Measurements from ENCODE around the gene RASGRP1. TPM values are rescaled to one million over a fixed set of nuclear protein-coding genes. Genes with fewer than 3 reads are reported as not detected.

The RASGRP1 gene
- total RNA-seq, 1 experiment from 2014 or later: 0.85 TPM

DNA sequence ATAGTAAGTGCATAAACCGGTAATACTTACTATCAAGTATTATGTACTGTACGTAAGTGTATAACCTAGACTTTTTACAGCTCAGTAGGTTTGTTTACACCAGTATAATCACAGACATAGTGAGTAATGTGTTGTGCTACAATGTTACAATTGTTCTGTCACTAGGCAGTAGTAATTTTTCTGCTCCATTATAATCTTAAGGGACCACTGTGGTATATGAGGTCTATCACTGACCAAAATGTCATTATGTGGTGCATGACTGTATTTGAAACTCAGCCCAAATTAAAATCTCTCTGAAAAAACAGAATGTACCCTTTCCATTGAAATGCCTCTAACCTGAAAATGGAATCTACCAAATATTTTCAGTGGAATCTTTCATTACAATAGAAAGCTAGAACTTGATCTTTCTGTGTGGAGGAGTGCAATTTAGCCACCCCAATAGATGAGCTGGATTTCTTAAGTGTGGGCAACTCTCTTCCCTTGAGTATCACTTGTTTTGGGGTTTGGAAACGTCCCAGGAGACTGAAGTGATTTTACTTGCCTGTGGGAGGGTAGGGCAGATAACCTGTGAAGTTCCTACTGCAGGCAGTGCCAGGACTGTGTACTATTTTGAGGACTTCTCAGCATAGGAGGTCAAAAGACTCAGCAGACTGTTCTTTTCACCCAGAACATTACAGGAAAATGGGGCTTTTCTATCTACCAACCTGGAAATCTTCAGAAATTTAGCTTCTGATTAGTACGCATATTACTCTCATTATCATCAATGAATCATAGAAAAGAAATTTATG lies 59.7 kb downstream of the RASGRP1 start:
- no peaks in the 10 kb centered on the region for H3K79me2 ChIP-seq (ENCODE audit: insufficient read depth, low read length)
- no peak overlapping the region for H2AFZ ChIP-seq (ENCODE audit: low read length)
- H2BK15ac ChIP-seq (ENCODE audit: low read depth, low read length): no peak overlapping the region
- no peak overlapping the region for H3K18ac ChIP-seq (ENCODE audit: insufficient read length, low read depth, low read length)
- H3K4me1 ChIP-seq (ENCODE audit: insufficient read depth, low read length): peaks cover 2% of the 10 kb centered on the region; the same call in 1 of the 2 replicates
- no peak overlapping the region for H3K4me2 ChIP-seq (ENCODE audit: insufficient read depth, insufficient read length, low read length)
- no peak overlapping the region for H4K8ac ChIP-seq (replicated peaks; ENCODE audit: insufficient read length, low read depth, low read length)
- no peak for DNase-seq
- no peak overlapping the region for H3K14ac ChIP-seq (ENCODE audit: insufficient read depth, low read length)
- H4K20me1 ChIP-seq (ENCODE audit: control insufficient read depth, insufficient read depth, insufficient read length): no peaks in the 10 kb centered on the region
- H3K9ac ChIP-seq (ENCODE audit: extremely low read depth, insufficient read length, low read length): no peak overlapping the region
- no peaks in the 10 kb centered on the region for H3K27me3 ChIP-seq (ENCODE audit: insufficient read depth, low read length)
- H4K5ac ChIP-seq (ENCODE audit: insufficient read length, low read depth, low read length): no peak overlapping the region
- Mint-ChIP-seq H3K27ac (no peak overlapping the region), H3K36me3 (ENCODE audit: insufficient read depth in 1 of 3, low read depth in 3 of 3) (peaks cover under 1 to 6% (median 1%) of the 10 kb centered on the region in 3 experiments; a peak in 3 of 7 replicates), H3K4me3 (no peak overlapping the region), H3K27me3 (ENCODE audit: low read depth) (no peaks in the 10 kb centered on the region), H3K4me1 (peaks cover 6% of the 10 kb centered on the region in 2 experiments; a peak in 2 of 4 replicates), H3K9me3 (no peaks in the 10 kb centered on the region)
- no peak overlapping the region for H4K91ac ChIP-seq (ENCODE audit: insufficient read length, low read depth, low read length)
- no peaks in the 10 kb centered on the region for H3K9me3 ChIP-seq (ENCODE audit: control insufficient read depth, low read depth, low read length)
- no peak overlapping the region for H2BK5ac ChIP-seq (ENCODE audit: insufficient read length, low read length)
- no peaks in the 10 kb centered on the region for H3K23me2 ChIP-seq (ENCODE audit: insufficient read length, low read depth, low read length, poor library complexity, severe bottlenecking)
- no peaks in the 10 kb centered on the region for H3K79me1 ChIP-seq (ENCODE audit: insufficient read depth, low read depth, low read length, poor library complexity, severe bottlenecking)
- H3T11ph ChIP-seq (ENCODE audit: low read length): no peak overlapping the region
- WGBS (ENCODE audit: extremely low coverage, insufficient read length, low lambda C conversion rate): no CpG with 5 or more reads among the region's 4 CpGs
- H2AK5ac ChIP-seq (ENCODE audit: insufficient read length, low read length): no peak overlapping the region
- no peak overlapping the region for H2BK20ac ChIP-seq (ENCODE audit: low read depth, low read length, poor library complexity, severe bottlenecking)
- no peak overlapping the region for H3K56ac ChIP-seq (ENCODE audit: insufficient read length, low read depth, low read length)
- H3K23ac ChIP-seq (ENCODE audit: insufficient read length, low read depth, low read length): no peak overlapping the region
- TF ChIP-seq, protein P1, sequence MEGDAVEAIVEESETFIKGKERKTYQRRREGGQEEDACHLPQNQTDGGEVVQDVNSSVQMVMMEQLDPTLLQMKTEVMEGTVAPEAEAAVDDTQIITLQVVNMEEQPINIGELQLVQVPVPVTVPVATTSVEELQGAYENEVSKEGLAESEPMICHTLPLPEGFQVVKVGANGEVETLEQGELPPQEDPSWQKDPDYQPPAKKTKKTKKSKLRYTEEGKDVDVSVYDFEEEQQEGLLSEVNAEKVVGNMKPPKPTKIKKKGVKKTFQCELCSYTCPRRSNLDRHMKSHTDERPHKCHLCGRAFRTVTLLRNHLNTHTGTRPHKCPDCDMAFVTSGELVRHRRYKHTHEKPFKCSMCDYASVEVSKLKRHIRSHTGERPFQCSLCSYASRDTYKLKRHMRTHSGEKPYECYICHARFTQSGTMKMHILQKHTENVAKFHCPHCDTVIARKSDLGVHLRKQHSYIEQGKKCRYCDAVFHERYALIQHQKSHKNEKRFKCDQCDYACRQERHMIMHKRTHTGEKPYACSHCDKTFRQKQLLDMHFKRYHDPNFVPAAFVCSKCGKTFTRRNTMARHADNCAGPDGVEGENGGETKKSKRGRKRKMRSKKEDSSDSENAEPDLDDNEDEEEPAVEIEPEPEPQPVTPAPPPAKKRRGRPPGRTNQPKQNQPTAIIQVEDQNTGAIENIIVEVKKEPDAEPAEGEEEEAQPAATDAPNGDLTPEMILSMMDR (conservative IDR thresholded peaks at IDR 0.05): no peak
- H3K4ac ChIP-seq (ENCODE audit: low read depth, low read length): no peak overlapping the region
- no peak overlapping the region for H2BK12ac ChIP-seq (ENCODE audit: insufficient read length, low read depth, low read length)
- no peak overlapping the region for H2BK120ac ChIP-seq (ENCODE audit: low read depth, low read length, poor library complexity, severe bottlenecking)
- no peak overlapping the region for H3K27ac ChIP-seq (ENCODE audit: insufficient read length, low read depth, low read length)
